D341Med (cell line): ENCODE measurements around the gene DMRT2.
A peak's percentile ranks its signal among the peaks of the same experiment; 100 is the strongest.

Experiments
- DNase-seq: peaks from one replicate; pipeline ENCODE4 v3.0.0; 2012; ENCODE audit warnings: low spot score

The DMRT2 gene

DNA sequence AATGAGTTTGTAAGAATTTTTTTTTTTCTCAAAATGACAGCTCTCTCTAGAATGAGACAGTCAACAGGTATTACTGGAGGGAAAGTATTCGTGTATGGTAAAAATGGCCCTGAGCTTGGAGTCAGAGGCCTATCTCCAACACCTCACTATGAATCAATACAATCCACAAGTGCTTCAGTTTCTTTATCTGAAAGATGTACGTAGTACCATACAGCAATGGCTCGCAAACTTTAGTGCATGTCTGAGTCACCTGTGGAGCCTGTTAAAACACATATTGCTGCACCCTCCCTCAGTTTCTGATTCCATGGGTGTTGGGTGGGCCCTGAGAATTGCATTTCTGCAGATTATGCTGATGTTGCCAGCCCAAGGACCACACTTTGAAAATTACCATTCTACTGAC is 44.6 kb downstream of the DMRT2 start:
- DNase-seq, result no peak

DNA sequence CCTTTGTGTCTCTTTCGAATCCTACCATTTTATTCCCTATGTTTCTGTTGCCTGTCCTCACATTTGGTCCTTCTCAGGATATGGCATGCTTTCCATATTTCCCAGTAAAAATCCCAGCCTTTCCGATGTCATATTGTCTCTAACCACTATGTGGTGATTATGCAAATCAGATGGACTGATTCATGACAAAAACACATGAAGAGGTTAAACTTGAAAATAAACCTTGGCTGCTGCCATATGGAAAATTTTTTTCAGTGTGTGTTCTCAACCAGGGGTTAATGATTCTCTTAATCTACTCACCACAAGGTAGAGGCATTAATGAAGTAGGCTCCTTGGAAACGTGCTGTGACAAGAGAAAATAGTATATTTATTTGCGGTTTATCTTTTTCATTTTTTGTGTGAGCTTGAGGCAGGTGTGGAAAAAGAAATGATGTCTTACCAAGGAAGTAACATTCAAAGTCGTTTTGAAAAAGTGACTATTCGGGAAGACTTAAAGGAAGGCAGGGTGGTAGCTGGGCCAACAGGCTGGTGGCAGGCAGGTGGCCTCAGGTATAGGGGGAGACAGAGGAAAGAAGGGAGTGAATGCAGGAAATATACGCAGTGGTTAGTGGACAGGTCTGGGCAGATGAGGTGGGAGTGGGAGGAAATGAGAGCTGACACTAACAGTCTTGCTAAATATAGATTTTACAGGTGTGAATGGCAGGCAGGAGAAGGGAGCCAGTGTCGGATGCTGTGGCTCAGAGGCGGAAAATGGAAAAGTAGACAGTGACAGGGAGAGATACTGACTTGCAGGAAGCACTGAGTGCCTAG is 46.2 kb downstream of the DMRT2 start:
- DNase-seq, result no peak

DNA sequence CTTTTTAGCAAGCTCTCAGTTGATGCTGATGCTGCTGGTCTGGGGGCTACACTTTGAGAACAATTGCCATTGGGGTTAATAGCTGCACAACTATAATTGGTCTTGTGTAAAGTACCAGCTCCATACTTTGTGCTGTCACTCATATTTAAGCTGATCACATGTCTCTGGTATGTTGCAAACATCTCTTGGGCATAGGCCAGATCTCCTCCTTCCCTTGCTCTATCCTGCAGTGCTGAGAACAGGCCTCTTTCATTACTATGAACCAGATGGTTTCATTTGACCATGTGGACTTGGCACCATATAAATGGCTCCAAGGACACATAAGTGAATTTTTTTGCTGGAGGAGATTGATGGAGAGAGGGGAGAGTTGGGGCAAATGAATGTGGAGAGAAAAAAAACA is 48.4 kb downstream of the DMRT2 start:
- no peak for DNase-seq

DNA sequence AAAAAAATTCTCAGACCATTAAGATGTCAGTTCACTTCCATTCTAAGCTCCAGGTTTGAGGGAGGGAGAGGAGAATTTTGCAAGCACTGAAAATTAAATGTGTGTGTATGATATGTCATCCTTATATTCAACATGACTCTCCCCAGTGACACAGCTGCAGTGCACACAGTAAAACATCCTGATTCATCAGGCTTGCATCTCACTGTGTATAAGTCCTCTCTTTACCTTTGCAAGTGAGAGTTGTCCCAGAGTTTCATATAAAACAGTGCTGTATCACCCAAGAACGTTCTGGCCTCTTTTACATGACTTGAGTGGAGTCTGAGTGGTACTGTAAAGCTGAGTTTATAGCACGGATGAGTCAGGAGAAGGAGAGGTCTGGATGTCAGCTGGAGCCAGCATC is 50.0 kb downstream of the DMRT2 start:
- no peak for DNase-seq

DNA sequence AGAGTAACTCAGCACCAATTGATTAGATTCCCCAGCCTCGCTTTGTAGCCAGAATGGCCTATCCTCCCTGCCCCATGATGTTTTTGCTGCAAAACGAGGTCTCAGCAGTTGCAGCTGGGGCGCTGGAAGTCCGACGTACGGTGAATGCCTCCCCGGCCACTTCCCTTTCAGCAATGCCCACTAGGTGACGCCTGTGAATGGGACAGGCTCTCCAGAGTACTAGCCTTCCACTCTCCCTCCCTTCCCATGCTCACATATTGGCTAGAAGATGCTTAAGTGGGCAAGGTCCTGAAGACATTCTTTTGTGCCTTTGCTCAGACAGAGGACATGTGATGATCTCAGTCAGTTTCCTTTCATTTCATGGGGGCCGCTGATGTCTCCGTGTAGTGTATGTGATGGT is 50.8 kb downstream of the DMRT2 start:
- peak; percentile 58 for DNase-seq

DNA sequence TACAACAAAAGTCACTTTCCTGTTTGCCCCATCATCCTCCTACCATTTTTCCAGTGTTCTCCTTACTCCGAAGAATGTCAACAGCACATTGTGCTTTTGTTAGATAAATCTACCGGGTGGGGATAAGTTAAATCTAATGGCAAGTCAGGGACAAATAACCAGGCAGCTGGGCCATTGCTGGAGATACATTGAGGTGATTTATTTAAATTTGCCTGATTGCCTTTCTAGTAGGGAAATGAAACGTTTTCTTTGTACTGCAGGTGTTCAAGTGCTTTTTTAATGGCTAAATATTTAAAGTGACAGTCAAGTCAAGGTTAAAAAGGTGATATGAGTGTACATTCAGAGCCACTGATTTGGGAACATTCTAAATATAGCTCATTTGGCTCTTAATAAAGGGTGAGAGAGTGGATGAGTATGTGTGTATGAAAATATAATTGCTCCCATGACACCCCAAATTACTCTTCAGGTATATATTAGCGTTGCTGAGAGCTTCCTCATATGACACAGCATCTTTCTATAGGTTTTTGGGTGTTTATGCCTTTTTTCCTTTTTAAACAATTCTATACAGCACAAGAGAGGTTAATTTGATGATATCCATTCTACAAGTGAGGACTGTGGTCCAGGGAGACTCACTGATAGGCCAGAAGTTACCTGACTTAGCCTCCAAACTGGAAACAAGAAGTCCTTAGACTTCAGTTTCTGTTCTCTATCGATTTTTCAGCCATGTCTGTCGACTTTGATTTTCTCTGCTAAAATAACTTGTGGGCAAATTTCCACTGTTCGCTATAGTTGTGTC is 51.9 kb downstream of the DMRT2 start:
- no peak for DNase-seq

DNA sequence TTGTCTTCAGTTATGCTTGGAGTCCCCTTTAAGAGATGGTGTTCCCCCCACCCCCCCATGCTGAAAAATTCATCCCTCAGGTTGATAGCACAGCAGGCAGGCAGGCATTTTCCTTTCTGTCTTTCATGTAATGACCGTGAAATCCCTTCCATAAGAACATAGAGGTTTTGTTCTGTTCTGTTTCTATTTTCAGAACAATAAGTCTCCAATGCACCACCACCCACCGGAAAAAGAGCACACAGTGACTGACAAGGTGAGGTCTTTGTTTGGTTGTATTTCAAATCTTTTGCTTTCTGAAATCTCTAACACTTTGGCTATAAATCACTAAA is 52.4 kb downstream of the DMRT2 start:
- DNase-seq, result no peak
